WTC11 (cell line): ENCODE data around the gene RAB1A. TPM values are rescaled to one million over a fixed set of nuclear protein-coding genes. Genes with fewer than 3 reads are reported as not detected.

Experiments used
- ATAC-seq: fragments of 200-7000 bp; cut with Tn5 transposase; 2 replicates; pipeline ENCODE4 v1.10.0; 2021; ENCODE audit warnings: mild to moderate bottlenecking, moderate library complexity
- CTCF ChIA-PET: fragments of 300-600 bp; sonication (Branson Sonifier 250); formaldehyde crosslinking; loops from one replicate; lab custom pipeline; 2021; ENCODE audit warnings: antibody characterized with exemption; lab: Charles Lee
- POLR2A ChIA-PET: fragments of 350-600 bp; sonication (Branson Sonifier 250); formaldehyde crosslinking; loops from one replicate; lab custom pipeline; 2021; ENCODE audit warnings: antibody characterized with exemption; lab: Charles Lee
- DNase-seq: peaks from one replicate; pipeline ENCODE4 v3.0.0; 2021; ENCODE audit warnings: low spot score
- H3K27ac Mint-ChIP-seq: 2 replicates; pipeline ENCODE4 v1.8.0; 2021; ENCODE audit warnings: mixed read lengths
- H3K27me3 Mint-ChIP-seq: 2 replicates; pipeline ENCODE4 v1.8.0; 2021; ENCODE audit warnings: low read depth, mild to moderate bottlenecking, moderate library complexity, mixed read lengths
- H3K36me3 Mint-ChIP-seq: 2 replicates; pipeline ENCODE4 v1.8.0; 2021; ENCODE audit warnings: mixed read lengths
- H3K4me1 Mint-ChIP-seq: 2 replicates; pipeline ENCODE4 v1.8.0; 2022; ENCODE audit warnings: mixed read lengths
- H3K4me3 Mint-ChIP-seq: 2 replicates; pipeline ENCODE4 v1.8.0; 2021; ENCODE audit warnings: mild to moderate bottlenecking, moderate library complexity, mixed read lengths
- H3K9me3 Mint-ChIP-seq: 2 replicates; pipeline ENCODE4 v1.8.0; 2021; ENCODE audit warnings: mixed read lengths
- CREB1 ChIP-seq: sonication (generic); formaldehyde crosslinking; IDR thresholded peaks from 2 replicates; pipeline ENCODE4 v1.8.0; 2023; ENCODE audit warnings: mild to moderate bottlenecking, missing genetic modification reagents
- EMX1 ChIP-seq: fragments of 250-450 bp; sonication (Bioruptor Pico); IDR thresholded peaks from 2 replicates; pipeline ENCODE4 v1.8.0; 2021; ENCODE audit warnings: mild to moderate bottlenecking
- GTF2I ChIP-seq: fragments of 250-450 bp; sonication (Bioruptor Pico); conservative IDR thresholded peaks from 2 replicates; pipeline ENCODE4 v1.4.0; 2021; ENCODE audit warnings: mild to moderate bottlenecking
- HMGA2 ChIP-seq: fragments of 250-450 bp; sonication (Bioruptor Pico); IDR thresholded peaks from 2 replicates; pipeline ENCODE4 v1.4.0; 2021; ENCODE audit warnings: mild to moderate bottlenecking, moderate library complexity
- JAZF1 ChIP-seq: fragments of 250-450 bp; sonication (Bioruptor Pico); IDR thresholded peaks from 2 replicates; pipeline ENCODE4 v1.9.0; 2021; ENCODE audit warnings: moderate library complexity, mild to moderate bottlenecking, inconsistent platforms
- KAT7 ChIP-seq: sonication (generic); formaldehyde crosslinking; IDR thresholded peaks from 2 replicates; pipeline ENCODE4 v1.8.1; 2023; ENCODE audit warnings: missing genetic modification reagents, mild to moderate bottlenecking, borderline replicate concordance
- NR2C2 ChIP-seq: sonication (generic); formaldehyde crosslinking; IDR thresholded peaks from 2 replicates; pipeline ENCODE4 v1.8.0; 2022; ENCODE audit warnings: mild to moderate bottlenecking, missing genetic modification reagents
- NR3C1 ChIP-seq: sonication (generic); formaldehyde crosslinking; conservative IDR thresholded peaks from 2 replicates; pipeline ENCODE4 v1.8.1; 2023; ENCODE audit warnings: low read depth, mild to moderate bottlenecking, missing genetic modification reagents
- RORB ChIP-seq: fragments of 250-450 bp; sonication (Bioruptor Pico); IDR thresholded peaks from 2 replicates; pipeline ENCODE4 v1.9.0; 2021; ENCODE audit warnings: mild to moderate bottlenecking
- SMAD4 ChIP-seq: sonication (generic); formaldehyde crosslinking; IDR thresholded peaks from 2 replicates; pipeline ENCODE4 v1.8.0; 2022; ENCODE audit warnings: mild to moderate bottlenecking, missing genetic modification reagents
- SOX15 ChIP-seq: fragments of 250-450 bp; sonication (Bioruptor Pico); IDR thresholded peaks from 2 replicates; pipeline ENCODE4 v1.9.0; 2021; ENCODE audit warnings: mild to moderate bottlenecking
- TP53 ChIP-seq: sonication (generic); formaldehyde crosslinking; IDR thresholded peaks from 2 replicates; pipeline ENCODE4 v1.8.1; 2023; ENCODE audit warnings: mild to moderate bottlenecking, missing genetic modification reagents
- ZMAT4 ChIP-seq: fragments of 250-450 bp; sonication (Bioruptor Pico); IDR thresholded peaks from 2 replicates; pipeline ENCODE4 v1.9.0; 2021; ENCODE audit warnings: mild to moderate bottlenecking
- ZNF317 ChIP-seq: sonication (generic); formaldehyde crosslinking; IDR thresholded peaks from 2 replicates; pipeline ENCODE4 v1.8.1; 2023; ENCODE audit warnings: low read depth, mild to moderate bottlenecking, moderate library complexity, missing genetic modification reagents, borderline replicate concordance
- ZNF423 ChIP-seq: fragments of 250-450 bp; sonication (Bioruptor Pico); IDR thresholded peaks from 2 replicates; pipeline ENCODE4 v2.1.2; 2022; ENCODE audit warnings: mild to moderate bottlenecking, moderate library complexity
- ZNF425 ChIP-seq: fragments of 250-450 bp; sonication (Bioruptor Pico); conservative IDR thresholded peaks from 2 replicates; pipeline ENCODE4 v1.9.0; 2021; ENCODE audit warnings: mild to moderate bottlenecking
- total RNA-seq: library from RNA; stranded (reverse); gene quantifications from 3 replicates; pipeline ENCODE4 v1.2.3, GENCODE V29; 2021
- TF ChIP-seq, protein P1 (sequence below): fragments of 250-450 bp; sonication (Bioruptor Pico); IDR thresholded peaks from 2 replicates; pipeline ENCODE4 v1.8.0; 2021; ENCODE audit warnings: mild to moderate bottlenecking
- TF ChIP-seq, protein P2 (sequence below): fragments of 250-450 bp; sonication (Bioruptor Pico); IDR thresholded peaks from 2 replicates; pipeline ENCODE4 v1.9.0; 2021; ENCODE audit warnings: moderate library complexity, mild to moderate bottlenecking, inconsistent platforms, borderline replicate concordance
- TF ChIP-seq, protein P3 (sequence below): fragments of 200-600 bp; IDR thresholded peaks from 2 replicates; pipeline ENCODE4 v1.8.0; 2022; ENCODE audit warnings: antibody characterized with exemption
- TF ChIP-seq, protein P4 (sequence below): sonication (generic); formaldehyde crosslinking; IDR thresholded peaks from 2 replicates; pipeline ENCODE4 v1.8.0; 2023; ENCODE audit warnings: mild to moderate bottlenecking, missing genetic modification reagents

RAB1A gene
- total RNA-seq, 1 experiment from 2014 or later = 114 TPM

DNA sequence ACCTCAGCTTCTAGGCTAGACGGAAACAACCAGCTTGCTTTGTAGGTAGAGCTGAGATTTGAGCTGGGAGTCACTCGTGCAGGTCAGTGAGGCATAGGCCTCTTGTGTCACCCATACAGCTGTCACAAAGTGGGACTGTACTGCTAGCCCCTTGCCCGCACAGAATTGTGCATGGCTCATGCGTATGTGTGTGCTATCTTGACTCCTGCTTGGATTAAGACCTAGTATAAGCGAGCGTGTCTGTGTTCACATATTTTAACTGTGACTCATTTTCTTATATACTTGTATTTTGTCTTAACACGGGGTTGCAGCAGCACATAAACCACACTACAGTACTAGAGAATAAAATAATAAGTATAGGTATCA lies 53.6 kb downstream of the RAB1A start:
- TF ChIP-seq SMAD4 (CRISPR knock-in tag) = no peak
- TF ChIP-seq ZNF423 (CRISPR knock-in tag) = no peak
- ATAC-seq (no peak), DNase-seq (no peak)
- peak overlapping the region; percentile 89 for H3K27ac Mint-ChIP-seq
- no peaks in the 10 kb centered on the region for H3K9me3 Mint-ChIP-seq
- no peaks in the 10 kb centered on the region for H3K27me3 Mint-ChIP-seq
- H3K36me3 Mint-ChIP-seq = peaks cover 36% of the 10 kb centered on the region
- H3K4me1 Mint-ChIP-seq = peaks cover 32% of the 10 kb centered on the region
- H3K4me3 Mint-ChIP-seq = no peak overlapping the region
- ChIA-PET POLR2A (interaction anchor here (0.8 to 1.3 kb wide), 3 partner anchors 12 to 54 kb away, joined by 3 to 5 read pairs (median 3); partner anchors contain the start of gene CEP68), CTCF (interaction anchor here (0.5 to 3.0 kb wide), 7 partner anchors 10 to 159 kb away, joined by 3 to 19 read pairs (median 4); partner anchors contain the start of gene RAB1A)

GRCh38 chr2:65075605-65076344 lies 54.1 kb downstream of the RAB1A start:
- H3K27ac Mint-ChIP-seq = peak overlapping the region; percentile 89
- DNase-seq = peak; percentile 36
- H3K36me3 Mint-ChIP-seq = peaks cover 41% of the 10 kb centered on the region
- CTCF ChIA-PET = interaction anchor here (0.5 to 3.0 kb wide), 7 partner anchors 10 to 158 kb away, joined by 3 to 19 read pairs (median 4); partner anchors contain the start of gene RAB1A
- TF ChIP-seq HMGA2 (CRISPR knock-in tag) = no peak
- TF ChIP-seq, protein P1, sequence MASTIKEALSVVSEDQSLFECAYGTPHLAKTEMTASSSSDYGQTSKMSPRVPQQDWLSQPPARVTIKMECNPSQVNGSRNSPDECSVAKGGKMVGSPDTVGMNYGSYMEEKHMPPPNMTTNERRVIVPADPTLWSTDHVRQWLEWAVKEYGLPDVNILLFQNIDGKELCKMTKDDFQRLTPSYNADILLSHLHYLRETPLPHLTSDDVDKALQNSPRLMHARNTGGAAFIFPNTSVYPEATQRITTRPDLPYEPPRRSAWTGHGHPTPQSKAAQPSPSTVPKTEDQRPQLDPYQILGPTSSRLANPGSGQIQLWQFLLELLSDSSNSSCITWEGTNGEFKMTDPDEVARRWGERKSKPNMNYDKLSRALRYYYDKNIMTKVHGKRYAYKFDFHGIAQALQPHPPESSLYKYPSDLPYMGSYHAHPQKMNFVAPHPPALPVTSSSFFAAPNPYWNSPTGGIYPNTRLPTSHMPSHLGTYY (CRISPR knock-in tag) = 0 out of 2 replicates have a peak, but pooled peaks have one; percentile 14
- H3K9me3 Mint-ChIP-seq = no peaks in the 10 kb centered on the region
- POLR2A ChIA-PET = interaction anchor here (0.8 to 1.3 kb wide), 4 partner anchors 11 to 55 kb away, joined by 3 to 5 read pairs (median 3); partner anchors contain the start of gene CEP68
- H3K4me3 Mint-ChIP-seq = no peak overlapping the region; the same call in 1 of the 2 replicates
- H3K27me3 Mint-ChIP-seq = no peaks in the 10 kb centered on the region
- peak; percentile 60 for ATAC-seq
- peaks cover 32% of the 10 kb centered on the region for H3K4me1 Mint-ChIP-seq

GRCh38 chr2:65075176-65075575 lies 54.7 kb downstream of the RAB1A start:
- H3K27ac Mint-ChIP-seq = no peak overlapping the region
- no peak for ATAC-seq
- peaks cover 44% of the 10 kb centered on the region for H3K36me3 Mint-ChIP-seq
- no peak for TF ChIP-seq SMAD4 (CRISPR knock-in tag)
- TF ChIP-seq SOX15 (CRISPR knock-in tag) = no peak
- TF ChIP-seq JAZF1 (CRISPR knock-in tag) = no peak
- no peak for TF ChIP-seq CREB1 (CRISPR knock-in tag)
- TF ChIP-seq, protein P2, sequence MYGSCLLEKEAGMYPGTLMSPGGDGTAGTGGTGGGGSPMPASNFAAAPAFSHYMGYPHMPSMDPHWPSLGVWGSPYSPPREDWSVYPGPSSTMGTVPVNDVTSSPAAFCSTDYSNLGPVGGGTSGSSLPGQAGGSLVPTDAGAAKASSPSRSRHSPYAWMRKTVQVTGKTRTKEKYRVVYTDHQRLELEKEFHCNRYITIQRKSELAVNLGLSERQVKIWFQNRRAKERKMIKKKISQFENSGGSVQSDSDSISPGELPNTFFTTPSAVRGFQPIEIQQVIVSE (CRISPR knock-in tag) = no peak
- TF ChIP-seq, protein P3, sequence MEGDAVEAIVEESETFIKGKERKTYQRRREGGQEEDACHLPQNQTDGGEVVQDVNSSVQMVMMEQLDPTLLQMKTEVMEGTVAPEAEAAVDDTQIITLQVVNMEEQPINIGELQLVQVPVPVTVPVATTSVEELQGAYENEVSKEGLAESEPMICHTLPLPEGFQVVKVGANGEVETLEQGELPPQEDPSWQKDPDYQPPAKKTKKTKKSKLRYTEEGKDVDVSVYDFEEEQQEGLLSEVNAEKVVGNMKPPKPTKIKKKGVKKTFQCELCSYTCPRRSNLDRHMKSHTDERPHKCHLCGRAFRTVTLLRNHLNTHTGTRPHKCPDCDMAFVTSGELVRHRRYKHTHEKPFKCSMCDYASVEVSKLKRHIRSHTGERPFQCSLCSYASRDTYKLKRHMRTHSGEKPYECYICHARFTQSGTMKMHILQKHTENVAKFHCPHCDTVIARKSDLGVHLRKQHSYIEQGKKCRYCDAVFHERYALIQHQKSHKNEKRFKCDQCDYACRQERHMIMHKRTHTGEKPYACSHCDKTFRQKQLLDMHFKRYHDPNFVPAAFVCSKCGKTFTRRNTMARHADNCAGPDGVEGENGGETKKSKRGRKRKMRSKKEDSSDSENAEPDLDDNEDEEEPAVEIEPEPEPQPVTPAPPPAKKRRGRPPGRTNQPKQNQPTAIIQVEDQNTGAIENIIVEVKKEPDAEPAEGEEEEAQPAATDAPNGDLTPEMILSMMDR = no peak
- no peak for TF ChIP-seq EMX1 (CRISPR knock-in tag)
- no peak for TF ChIP-seq RORB (CRISPR knock-in tag)
- TF ChIP-seq KAT7 = no peak
- TF ChIP-seq TP53 (CRISPR knock-in tag) = no peak
- no peak for TF ChIP-seq ZNF317 (CRISPR knock-in tag)
- TF ChIP-seq ZMAT4 (CRISPR knock-in tag) = no peak
- TF ChIP-seq GTF2I (CRISPR knock-in tag) = no peak
- no peak for TF ChIP-seq NR3C1 (CRISPR knock-in tag)
- no peak for TF ChIP-seq NR2C2 (CRISPR knock-in tag)
- TF ChIP-seq ZNF425 (CRISPR knock-in tag) = no peak
- TF ChIP-seq, protein P4, sequence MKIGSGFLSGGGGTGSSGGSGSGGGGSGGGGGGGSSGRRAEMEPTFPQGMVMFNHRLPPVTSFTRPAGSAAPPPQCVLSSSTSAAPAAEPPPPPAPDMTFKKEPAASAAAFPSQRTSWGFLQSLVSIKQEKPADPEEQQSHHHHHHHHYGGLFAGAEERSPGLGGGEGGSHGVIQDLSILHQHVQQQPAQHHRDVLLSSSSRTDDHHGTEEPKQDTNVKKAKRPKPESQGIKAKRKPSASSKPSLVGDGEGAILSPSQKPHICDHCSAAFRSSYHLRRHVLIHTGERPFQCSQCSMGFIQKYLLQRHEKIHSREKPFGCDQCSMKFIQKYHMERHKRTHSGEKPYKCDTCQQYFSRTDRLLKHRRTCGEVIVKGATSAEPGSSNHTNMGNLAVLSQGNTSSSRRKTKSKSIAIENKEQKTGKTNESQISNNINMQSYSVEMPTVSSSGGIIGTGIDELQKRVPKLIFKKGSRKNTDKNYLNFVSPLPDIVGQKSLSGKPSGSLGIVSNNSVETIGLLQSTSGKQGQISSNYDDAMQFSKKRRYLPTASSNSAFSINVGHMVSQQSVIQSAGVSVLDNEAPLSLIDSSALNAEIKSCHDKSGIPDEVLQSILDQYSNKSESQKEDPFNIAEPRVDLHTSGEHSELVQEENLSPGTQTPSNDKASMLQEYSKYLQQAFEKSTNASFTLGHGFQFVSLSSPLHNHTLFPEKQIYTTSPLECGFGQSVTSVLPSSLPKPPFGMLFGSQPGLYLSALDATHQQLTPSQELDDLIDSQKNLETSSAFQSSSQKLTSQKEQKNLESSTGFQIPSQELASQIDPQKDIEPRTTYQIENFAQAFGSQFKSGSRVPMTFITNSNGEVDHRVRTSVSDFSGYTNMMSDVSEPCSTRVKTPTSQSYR (CRISPR knock-in tag) = no peak
- ChIA-PET POLR2A (interaction anchor here (0.9 to 1.3 kb wide), 2 partner anchors 11 to 55 kb away, joined by 3 read pairs; no protein-coding TSS in a partner anchor), CTCF (interaction anchor here (0.9 to 3.0 kb wide), 5 partner anchors 11 to 112 kb away, joined by 3 to 19 read pairs (median 8); partner anchors contain the start of gene RAB1A)
- H3K9me3 Mint-ChIP-seq = no peaks in the 10 kb centered on the region
- H3K27me3 Mint-ChIP-seq = no peaks in the 10 kb centered on the region
- no peak for DNase-seq
- peaks cover 32% of the 10 kb centered on the region for H3K4me1 Mint-ChIP-seq
- no peak overlapping the region for H3K4me3 Mint-ChIP-seq
